GM23338 (cell line): Measurements from ENCODE around the gene RTP4. TPM values are rescaled to one million over a fixed set of nuclear protein-coding genes. Genes with fewer than 3 reads are reported as not detected.

Experiments
- ATAC-seq: fragments of 200-7000 bp; cut with Tn5 transposase; 3 replicates; pipeline ENCODE4 v1.9.1; 2020
- DNase-seq: peaks from one replicate; pipeline ENCODE4 v3.0.0-alpha.2; 2015; ENCODE audit warnings: low spot score
- H2AFZ ChIP-seq: fragments of 200-600 bp; sonication (generic); 2 replicates; pipeline ENCODE4 v1.8.0; 2016; ENCODE audit warnings: antibody characterized with exemption, mild to moderate bottlenecking, moderate library complexity
- H3F3A ChIP-seq: fragments of 200-600 bp; sonication (generic); replicated peaks from 2 replicates; pipeline ENCODE4 v1.8.0; 2017; ENCODE audit warnings: antibody characterized with exemption, mixed run types, low read depth
- H3K27ac ChIP-seq: fragments of 200-600 bp; sonication (generic); 2 replicates; pipeline ENCODE4 v1.6.1; 2016; ENCODE audit warnings: low read depth
- H3K27me3 ChIP-seq: fragments of 200-600 bp; sonication (generic); 2 replicates; pipeline ENCODE4 v1.8.0; 2016; ENCODE audit warnings: mild to moderate bottlenecking, mixed run types, moderate library complexity; ENCODE audit not compliant: insufficient read depth
- H3K36me3 ChIP-seq: fragments of 200-600 bp; sonication (generic); 2 replicates; pipeline ENCODE4 v1.8.0; 2016; ENCODE audit warnings: mild to moderate bottlenecking; ENCODE audit not compliant: insufficient read depth
- H3K4me1 ChIP-seq: fragments of 200-600 bp; sonication (generic); 2 replicates; pipeline ENCODE4 v1.8.0; 2016; ENCODE audit warnings: mild to moderate bottlenecking, moderate library complexity; ENCODE audit not compliant: insufficient read depth
- H3K4me2 ChIP-seq: fragments of 200-600 bp; sonication (generic); 2 replicates; pipeline ENCODE4 v1.7.1; 2017; ENCODE audit warnings: mixed run types
- H3K4me3 ChIP-seq: fragments of 200-600 bp; sonication (generic); 2 replicates; pipeline ENCODE4 v1.6.1; 2016; ENCODE audit warnings: mixed run types
- H3K79me2 ChIP-seq: fragments of 200-600 bp; sonication (generic); replicated peaks from 2 replicates; pipeline ENCODE4 v1.8.0; 2017; ENCODE audit warnings: mild to moderate bottlenecking; ENCODE audit not compliant: insufficient read depth
- H3K9me2 ChIP-seq: fragments of 200-600 bp; sonication (generic); 2 replicates; pipeline ENCODE4 v1.8.0; 2017; ENCODE audit not compliant: insufficient read depth
- H4K20me1 ChIP-seq: fragments of 200-600 bp; sonication (generic); replicated peaks from 2 replicates; pipeline ENCODE4 v1.8.0; 2017; ENCODE audit warnings: mild to moderate bottlenecking; ENCODE audit not compliant: insufficient read depth
- H3K27ac Mint-ChIP-seq: 2 replicates; pipeline ENCODE4 v1.8.0; 2020; ENCODE audit warnings: inconsistent platforms, mild to moderate bottlenecking, moderate library complexity, mixed read lengths
- H3K27me3 Mint-ChIP-seq: 3 replicates; pipeline ENCODE4 v1.8.0; 2022; ENCODE audit warnings: low read depth, mild to moderate bottlenecking, moderate library complexity, mixed read lengths, inconsistent platforms; ENCODE audit not compliant: insufficient read depth, poor library complexity
- H3K36me3 Mint-ChIP-seq: 3 replicates; pipeline ENCODE4 v1.8.0; 2021; ENCODE audit warnings: low read depth, mild to moderate bottlenecking, inconsistent platforms, moderate library complexity, mixed read lengths
- H3K4me1 Mint-ChIP-seq: 3 replicates; pipeline ENCODE4 v1.8.0; 2020; ENCODE audit warnings: mild to moderate bottlenecking, inconsistent platforms, mixed read lengths
- H3K4me3 Mint-ChIP-seq: 3 replicates; pipeline ENCODE4 v1.8.0; 2021; ENCODE audit warnings: moderate library complexity, mild to moderate bottlenecking, inconsistent platforms, mixed read lengths
- H3K9me3 Mint-ChIP-seq: 3 replicates; pipeline ENCODE4 v1.8.0; 2020; ENCODE audit warnings: moderate library complexity, mild to moderate bottlenecking, inconsistent platforms, mixed read lengths
- CREB1 ChIP-seq: fragments of 250-450 bp; sonication (Bioruptor Pico); IDR thresholded peaks from 2 replicates; pipeline ENCODE4 v1.5.0; 2020; ENCODE audit warnings: low read depth, mild to moderate bottlenecking, moderate library complexity
- CTCF ChIP-seq, 2 experiments: fragments of 200-600 bp in 1 of 2; sonication (generic) in 1 of 2; conservative IDR thresholded peaks; 2 replicates each; pipeline versions ENCODE4 v1.5.1 to v1.6.1; 2016 to 2017; ENCODE audit warnings: antibody characterized with exemption in 2 of 2, low read depth in 2 of 2, mild to moderate bottlenecking in 2 of 2, moderate library complexity in 1 of 2
- ETS1 ChIP-seq: IDR thresholded peaks from 2 replicates; pipeline ENCODE4 v1.6.1; 2016; ENCODE audit warnings: antibody characterized with exemption
- EZH2 ChIP-seq: fragments of 200-600 bp; sonication (generic); IDR thresholded peaks from one replicate; pipeline ENCODE4 v1.8.0; 2017; ENCODE audit warnings: antibody characterized with exemption, mild to moderate bottlenecking, low read depth; ENCODE audit not compliant: unreplicated experiment
- EZH2phosphoT487 ChIP-seq: fragments of 200-600 bp; sonication (generic); IDR thresholded peaks from one replicate; pipeline ENCODE4 v1.8.1; 2018; ENCODE audit warnings: antibody characterized with exemption; ENCODE audit not compliant: unreplicated experiment
- JUNB ChIP-seq: IDR thresholded peaks from one replicate; pipeline ENCODE4 v1.6.1; 2016; ENCODE audit warnings: antibody characterized with exemption; ENCODE audit not compliant: unreplicated experiment
- NANOG ChIP-seq: IDR thresholded peaks from 2 replicates; pipeline ENCODE4 v1.6.1; 2016; ENCODE audit warnings: antibody characterized with exemption, borderline replicate concordance
- POLR2AphosphoS5 ChIP-seq: IDR thresholded peaks from 2 replicates; pipeline ENCODE4 v1.6.1; 2016; ENCODE audit warnings: antibody characterized with exemption, low read depth
- REST ChIP-seq: IDR thresholded peaks from one replicate; pipeline ENCODE4 v1.6.1; 2018; ENCODE audit warnings: antibody characterized with exemption; ENCODE audit not compliant: unreplicated experiment
- STAT1 ChIP-seq: IDR thresholded peaks from one replicate; pipeline ENCODE4 v1.6.1; 2016; ENCODE audit warnings: antibody characterized with exemption; ENCODE audit not compliant: unreplicated experiment
- ZNF114 ChIP-seq: fragments of 250-450 bp; sonication (Bioruptor Pico); IDR thresholded peaks from 2 replicates; pipeline ENCODE4 v1.5.0; 2020; ENCODE audit warnings: mild to moderate bottlenecking, moderate library complexity
- ZNF331 ChIP-seq: fragments of 250-450 bp; sonication (Bioruptor Pico); IDR thresholded peaks from 2 replicates; pipeline ENCODE4 v1.5.0; 2020; ENCODE audit warnings: low read depth, mild to moderate bottlenecking, moderate library complexity
- ZNF462 ChIP-seq: fragments of 250-450 bp; sonication (Bioruptor Pico); IDR thresholded peaks from 2 replicates; pipeline ENCODE4 v1.5.0; 2020; ENCODE audit warnings: mild to moderate bottlenecking, moderate library complexity
- polyA plus RNA-seq: library from polyadenylated mRNA; unstranded; fragments of >200 nt; fragmentation: Nextera tagmentation; extraction: Ambion mirVana; gene quantifications from 2 replicates; pipeline ENCODE4 v1.2.1, GENCODE V29; 2016
- total RNA-seq: library from RNA; depleted of rRNA; stranded (reverse); fragments of >200 nt; shearing (Covaris generic); gene quantifications from 2 replicates; pipeline ENCODE4 v1.2.3, GENCODE V29; 2014

Gene RTP4
- total and polyA plus RNA-seq, 2 experiments from 2014 or later = not detected

GRCh38 chr3:187403768-187404288, 35.6 kb downstream of the RTP4 start:
- DNase-seq (no peak), ATAC-seq (no peak)
- Mint-ChIP-seq H3K4me3 (no peak overlapping the region), H3K27ac (no peak overlapping the region), H3K36me3 (no peaks in the 10 kb centered on the region), H3K27me3 (no peaks in the 10 kb centered on the region), H3K9me3 (no peaks in the 10 kb centered on the region), H3K4me1 (peaks cover 5% of the 10 kb centered on the region; the same call in 2 of the 3 replicates)
- Histone ChIP-seq H3K27ac (no peak overlapping the region), H3K79me2 (no peaks in the 10 kb centered on the region), H3K27me3 (no peaks in the 10 kb centered on the region), H3K4me1 (no peaks in the 10 kb centered on the region; the same call in 1 of the 2 replicates), H3K9me2 (no peaks in the 10 kb centered on the region), H3K4me3 (no peak overlapping the region), H4K20me1 (no peaks in the 10 kb centered on the region), H3K36me3 (no peaks in the 10 kb centered on the region), H3K4me2 (no peak overlapping the region), H3F3A (no peaks in the 10 kb centered on the region), H2AFZ (no peak overlapping the region)
- TF ChIP-seq EZH2 (no peak), ZNF114 (CRISPR knock-in tag) (no peak), EZH2phosphoT487 (no peak), ZNF331 (no peak), JUNB (no peak), CREB1 (no peak), STAT1 (no peak), CTCF (conservative IDR thresholded peaks at IDR 0.05; ENCODE audit: low read depth in 2 of 2) (no peak), ZNF462 (CRISPR knock-in tag) (no peak), NANOG (no peak), POLR2AphosphoS5 (no peak), ETS1 (no peak), REST (no peak)
